Transverse colon (tissue), 4 donors: Measurements from ENCODE around the gene CNKSR1.

Source experiments
- CTCF ChIP-seq, 5 experiments: fragments of 200-600 bp in 3 of 5; fragments of 450-650 bp in 2 of 5; sonication (generic) in 3 of 5; IDR thresholded peaks; 1 replicate in 2 of 5; 2 replicates in 3 of 5; pipeline ENCODE4 v1.5.1; 2016 to 2017; ENCODE audit warnings: antibody characterized with exemption in 5 of 5, inconsistent platforms in 3 of 5, mild to moderate bottlenecking in 2 of 5, moderate library complexity in 1 of 5
- EP300 ChIP-seq: sonication (generic); formaldehyde crosslinking; IDR thresholded peaks from one replicate; pipeline ENCODE4 v1.6.1; 2017; ENCODE audit warnings: antibody characterized with exemption, low read depth
- POLR2A ChIP-seq: fragments of 450-650 bp; IDR thresholded peaks from one replicate; pipeline ENCODE4 v1.6.1; 2016; ENCODE audit warnings: antibody characterized with exemption, mild to moderate bottlenecking, moderate library complexity
- POLR2AphosphoS5 ChIP-seq, 3 donors: sonication (generic); formaldehyde crosslinking; IDR thresholded peaks; one replicate each; pipeline ENCODE4 v1.6.1; 2016; ENCODE audit warnings: antibody characterized with exemption in 3 of 3

- no peak for TF ChIP-seq CTCF (IDR thresholded peaks at IDR 0.05)
- no peak for TF ChIP-seq EP300
- TF ChIP-seq POLR2AphosphoS5 (IDR thresholded peaks at IDR 0.05), result no peak
- no peak for TF ChIP-seq POLR2A
Observed at GRCh38 chr1:26210147-26210870, 33.0 kb downstream of the CNKSR1 start.
